Adipose tissue (tissue), 3 donors: ENCODE results near the gene BBLN. TPM values are rescaled to one million over a fixed set of nuclear protein-coding genes. Genes with fewer than 3 reads are reported as not detected.

Experiments
- H3K27ac ChIP-seq: one replicate; pipeline ENCODE4 v1.5.1; 2013; ENCODE audit warnings: low read depth, low read length
- WGBS, 3 donors: extraction: QIAGEN DNeasy Blood & Tissue Kit; methylation state at CpG; one replicate each; pipeline ENCODE4 v1.1.7; 2013; 5-methylcytosine and 5-hydroxymethylcytosine counted together
- polyA plus RNA-seq, 3 donors: library from polyadenylated mRNA; stranded (reverse); fragments of 200-250 nt; gene quantifications; one replicate each; pipeline ENCODE4 v1.2.3, GENCODE V29; 2013
- donor health status: healthy with polysubstance abuse.
- donor health status: Bipolar disorder and iron deficiency.
- donor health status: healthy.

The BBLN gene
- polyA plus RNA-seq, 3 donors: 74.5 to 110 (median 95.4) TPM

DNA sequence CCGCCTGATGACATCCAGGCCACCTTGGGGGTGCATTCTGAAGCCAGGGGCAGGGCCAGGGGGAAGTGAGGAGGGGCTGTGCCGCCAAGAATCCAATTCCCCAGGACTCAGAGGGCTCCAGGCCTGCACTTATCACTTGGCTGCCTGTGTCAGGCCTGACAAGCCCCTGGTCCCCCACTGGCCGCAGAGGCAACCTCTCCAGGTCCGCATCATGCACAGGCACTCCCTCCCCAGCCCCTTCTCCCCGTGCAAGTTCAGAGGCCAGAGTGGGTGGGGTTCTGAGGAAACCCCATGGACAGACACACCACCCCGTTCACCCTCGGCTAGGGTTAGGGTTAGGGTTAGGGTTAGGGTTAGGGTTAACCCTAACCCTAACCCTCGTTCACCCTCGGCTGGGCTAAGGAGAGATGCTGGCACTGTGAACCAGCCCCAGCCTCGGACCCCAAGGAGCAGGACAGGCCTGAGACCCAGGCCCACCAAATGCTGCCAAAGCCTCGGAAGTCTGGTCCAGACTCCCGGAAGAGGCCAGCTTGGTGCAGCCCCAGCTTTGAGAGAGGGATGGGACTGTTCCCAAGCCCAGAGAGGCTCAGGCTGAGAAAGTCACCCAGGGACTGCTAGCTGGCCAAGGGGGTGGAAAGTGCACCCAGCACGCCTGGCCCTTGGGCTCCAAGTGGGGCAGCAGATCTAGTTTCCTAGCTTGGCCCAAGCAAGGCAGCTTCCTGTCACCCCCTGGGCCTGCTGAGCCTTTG, 5.9 kb upstream of the BBLN start:
- 87 to 93% (median 88%) methylated on average over 13 of the region's 13 CpGs for WGBS, 3 donors
- H3K27ac ChIP-seq: no peak overlapping the region

DNA sequence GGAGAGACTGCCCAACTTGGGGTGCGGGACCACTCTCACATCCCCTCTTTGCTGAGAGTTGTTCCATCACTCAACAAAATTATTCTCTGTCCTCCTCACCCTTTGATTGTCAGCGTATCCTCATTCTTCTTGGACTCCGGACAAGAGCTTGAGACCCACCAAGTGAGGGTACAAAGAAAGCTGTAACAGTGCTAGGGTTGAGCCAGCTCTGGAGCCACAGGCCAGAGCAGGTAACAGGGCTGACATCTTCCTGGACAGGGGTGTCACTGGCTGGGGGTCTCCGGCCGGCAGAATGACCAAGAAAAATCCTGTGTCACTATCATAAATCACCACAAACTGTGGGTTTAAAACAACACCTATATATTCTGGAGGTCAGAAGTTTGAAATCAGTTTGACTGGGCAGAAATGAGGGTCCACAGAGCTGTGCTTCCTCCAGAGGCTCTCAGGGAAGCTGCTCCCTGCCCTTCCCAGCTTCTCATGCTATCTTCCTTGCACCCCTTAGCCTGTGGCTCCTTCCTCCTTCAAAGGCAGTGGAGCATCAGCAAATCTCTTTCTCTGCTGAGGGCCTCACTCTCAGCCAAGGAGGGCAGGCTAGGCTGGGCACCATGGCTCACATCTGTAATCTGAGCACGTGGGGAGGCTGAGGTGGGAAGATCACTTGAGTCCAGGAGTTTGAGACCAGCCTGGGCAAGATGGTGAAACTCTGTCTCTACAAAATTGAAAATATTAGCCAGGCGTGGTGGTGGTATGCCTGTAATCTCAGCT, 4.1 kb upstream of the BBLN start:
- 82 to 88% (median 82%) methylated on average over 7 of the region's 7 CpGs for WGBS, 3 donors
- no peak overlapping the region for H3K27ac ChIP-seq

GRCh38 chr9:128159522-128159783, 612 bp upstream of the BBLN start:
- H3K27ac ChIP-seq: no peak overlapping the region
- WGBS, 3 donors: 20 to 36% (median 27%) methylated on average over 10 to 11 of the region's 11 CpGs

DNA sequence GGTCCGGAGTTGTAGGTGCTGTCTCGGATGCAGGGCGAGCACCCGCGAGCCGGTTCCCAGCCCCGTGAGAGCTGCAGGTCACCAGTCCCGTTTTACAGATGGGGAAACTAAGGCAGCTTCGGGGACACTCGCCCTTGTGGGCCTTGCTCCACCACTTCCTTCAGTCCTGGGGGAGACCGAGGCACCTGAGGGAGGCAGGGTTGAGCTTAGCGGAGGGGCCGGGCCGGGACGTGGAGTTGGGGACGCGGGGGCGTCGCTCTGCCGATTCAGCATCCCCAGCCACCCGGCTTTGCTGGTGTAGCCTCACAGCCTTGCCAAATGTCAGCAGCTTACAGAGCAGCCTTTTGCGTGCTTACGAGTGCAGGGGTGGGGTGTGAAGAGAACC, 530 bp downstream of the BBLN start:
- 0 to 1% (median 1%) methylated on average over 23 of the region's 23 CpGs for WGBS, 3 donors
- no peak overlapping the region for H3K27ac ChIP-seq

- no peak overlapping the region for H3K27ac ChIP-seq
- 90 to 92% (median 91%) methylated on average over 13 of the region's 13 CpGs for WGBS, 3 donors
These were observed 1.3 kb downstream of the BBLN start for GRCh38 chr9:128161215-128161902.

DNA sequence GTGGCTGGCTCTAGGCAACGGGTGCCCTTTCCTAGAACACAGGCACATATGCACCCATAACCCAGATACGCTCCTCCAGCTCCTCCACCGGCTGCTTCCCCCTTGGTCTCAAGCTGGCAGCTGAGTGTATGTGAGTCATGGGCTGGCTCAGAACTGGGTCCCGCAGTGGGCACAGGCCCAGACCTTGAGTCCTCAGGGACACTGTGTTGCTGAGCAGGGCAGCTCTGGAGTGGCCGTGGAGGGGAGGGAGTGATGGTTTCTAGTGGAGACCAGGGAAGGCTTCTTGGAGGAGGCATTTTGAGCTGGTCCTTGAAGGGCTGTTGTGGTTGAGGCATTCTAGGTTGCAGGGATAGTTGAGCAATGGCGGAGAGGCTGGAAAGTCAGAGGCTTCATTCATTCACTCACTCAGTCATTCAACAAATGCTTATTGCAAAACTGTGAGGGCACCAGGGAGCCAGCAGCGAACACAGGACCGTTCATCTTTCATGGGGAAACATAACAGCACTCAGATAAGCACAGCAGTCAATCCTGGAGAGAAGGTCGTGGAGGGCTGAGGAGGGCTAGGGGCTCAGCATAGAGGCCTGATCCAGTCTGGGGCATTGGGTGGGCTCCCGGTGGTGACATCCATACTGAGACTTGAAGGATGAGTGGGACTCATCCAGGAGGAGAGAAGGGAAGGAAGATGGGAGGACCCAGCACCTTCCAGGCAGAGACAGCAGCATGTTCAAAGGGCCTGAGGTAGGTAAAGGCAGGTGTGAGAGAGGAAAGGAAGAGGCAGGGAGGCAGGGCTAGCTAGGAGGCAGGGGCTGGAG, 2.4 kb downstream of the BBLN start:
- H3K27ac ChIP-seq: no peak overlapping the region
- 65 to 87% (median 80%) methylated on average over 10 of the region's 10 CpGs for WGBS, 3 donors

- WGBS, 3 donors: 96% methylated on average over 6 of the region's 6 CpGs
- no peak overlapping the region for H3K27ac ChIP-seq
These were observed 3.0 kb downstream of the BBLN start for GRCh38 chr9:128163027-128163515.

GRCh38 chr9:128163523-128164306, 3.6 kb downstream of the BBLN start:
- no peak overlapping the region for H3K27ac ChIP-seq
- WGBS, 3 donors: 85 to 96% (median 93%) methylated on average over 10 of the region's 10 CpGs

- 71 to 86% (median 74%) methylated on average over 14 of the region's 14 CpGs for WGBS, 3 donors
- H3K27ac ChIP-seq: no peak overlapping the region
These were observed 4.3 kb downstream of the BBLN start for GRCh38 chr9:128164307-128164885.

GRCh38 chr9:128166169-128166568, 6.1 kb downstream of the BBLN start:
- no peak overlapping the region for H3K27ac ChIP-seq
- WGBS, 3 donors: 97% methylated on average over 17 to 18 of the region's 18 CpGs

GRCh38 chr9:128167209-128167608, 7.1 kb downstream of the BBLN start:
- WGBS, 3 donors: 96 to 98% (median 97%) methylated on average over 4 of the region's 4 CpGs
- no peak overlapping the region for H3K27ac ChIP-seq

DNA sequence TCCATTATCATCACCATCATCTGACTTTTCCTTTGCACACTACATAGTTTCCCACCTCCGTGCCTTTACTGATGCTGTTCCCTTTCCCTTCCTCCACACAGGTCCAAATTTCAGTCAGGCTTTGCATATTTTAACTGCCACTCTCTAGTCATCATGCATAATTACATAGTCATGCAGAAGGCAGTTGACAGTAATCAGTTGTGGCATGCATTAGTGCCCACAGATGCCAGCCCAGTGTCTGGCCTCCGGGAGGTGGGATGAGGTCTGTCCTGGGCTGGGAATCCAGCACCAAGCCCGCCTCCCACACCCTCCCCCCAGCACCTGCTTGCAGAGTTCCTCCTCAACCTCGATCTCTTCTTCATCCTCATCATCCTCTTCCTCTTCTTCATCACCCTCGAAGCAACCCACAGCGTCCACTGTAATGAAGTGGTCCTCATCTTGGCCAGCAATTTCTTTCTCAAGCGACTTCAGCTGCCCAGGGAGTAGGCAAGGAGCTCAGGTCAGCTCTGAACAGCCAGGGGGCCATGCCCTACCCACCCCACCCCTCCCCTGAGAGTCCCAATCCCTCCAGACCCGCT, 8.8 kb downstream of the BBLN start:
- 89 to 94% (median 90%) methylated on average over 8 of the region's 8 CpGs for WGBS, 3 donors
- H3K27ac ChIP-seq: no peak overlapping the region

DNA sequence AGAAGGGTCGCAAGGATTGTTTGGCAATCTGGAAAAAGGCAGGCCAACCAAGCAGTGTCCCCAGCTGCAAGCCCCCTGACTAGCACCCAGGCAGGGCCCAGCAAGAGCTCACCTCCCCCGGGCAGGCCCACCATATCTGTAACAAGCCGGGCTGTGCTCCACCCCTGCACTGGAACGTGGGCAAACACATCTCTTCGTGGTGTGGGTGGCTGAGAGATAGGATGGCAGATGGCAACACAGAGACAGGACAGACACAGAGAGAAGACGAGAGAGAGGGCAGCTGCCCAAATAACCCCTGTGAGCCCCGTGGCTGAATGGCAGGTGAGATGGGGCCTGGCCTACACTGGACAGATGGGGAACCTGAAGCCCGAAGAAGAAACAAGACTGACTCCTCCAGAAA, 9.4 kb downstream of the BBLN start:
- 87 to 88% (median 88%) methylated on average over 8 of the region's 8 CpGs for WGBS, 3 donors
- H3K27ac ChIP-seq: no peak overlapping the region

GRCh38 chr9:128169925-128170324, 9.9 kb downstream of the BBLN start:
- WGBS, 3 donors: 92 to 96% (median 94%) methylated on average over 8 of the region's 8 CpGs
- H3K27ac ChIP-seq: no peak overlapping the region

GRCh38 chr9:128174062-128174461, 14.0 kb downstream of the BBLN start:
- H3K27ac ChIP-seq: no peak overlapping the region
- WGBS, 3 donors: 64 to 91% (median 80%) methylated on average over 4 of the region's 4 CpGs

- H3K27ac ChIP-seq: no peak overlapping the region
- 82 to 89% (median 85%) methylated on average over 8 of the region's 8 CpGs for whole genome bisulfite sequencing, 3 donors
These were observed 15.1 kb downstream of the BBLN start for GRCh38 chr9:128175102-128175563.

DNA sequence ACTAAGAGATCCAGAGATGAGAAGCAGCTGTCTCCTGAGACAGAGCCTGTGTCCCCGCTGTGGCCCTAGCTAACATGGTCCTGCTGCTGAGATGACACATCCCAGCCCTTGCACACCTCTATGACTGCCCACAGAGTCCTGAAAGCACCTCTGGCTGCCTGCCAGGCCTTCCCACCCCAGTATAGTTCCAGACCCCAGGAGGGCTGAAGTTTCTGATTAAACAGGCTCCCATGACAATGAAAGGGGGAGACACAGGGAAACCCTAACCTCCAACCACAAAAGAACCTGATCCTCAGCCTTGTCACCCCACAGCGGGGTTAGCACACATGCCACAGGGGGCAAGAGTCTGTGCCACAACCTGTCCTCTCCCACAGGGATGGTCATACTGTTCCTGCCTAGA, 15.7 kb downstream of the BBLN start:
- 96 to 97% (median 97%) methylated on average over 2 of the region's 2 CpGs for WGBS, 3 donors
- no peak overlapping the region for H3K27ac ChIP-seq
